Mucosa of descending colon (tissue), 3 donors: ENCODE data around the gene ANKRD6. TPM values are rescaled to one million over a fixed set of nuclear protein-coding genes. Genes with fewer than 3 reads are reported as not detected.

Experiments used
- ATAC-seq: fragments of 200-7000 bp; cut with Tn5 transposase; one replicate; pipeline ENCODE4 v1.9.1; 2020; ENCODE audit warnings: mild to moderate bottlenecking, moderate library complexity
- DNase-seq, 3 donors: peaks; one replicate each; pipeline ENCODE4 v3.0.0-alpha.2; 2020
- H3K36me3 ChIP-seq: fragments of 200-600 bp; one replicate; pipeline ENCODE4 v1.8.0; 2021; ENCODE audit warnings: low read depth, mild to moderate bottlenecking
- H3K4me1 ChIP-seq: fragments of 200-600 bp; one replicate; pipeline ENCODE4 v1.8.0; 2021; ENCODE audit warnings: low read depth, mild to moderate bottlenecking
- H3K4me3 ChIP-seq: fragments of 200-600 bp; one replicate; pipeline ENCODE4 v1.8.0; 2021; ENCODE audit warnings: mild to moderate bottlenecking
- H3K9me3 ChIP-seq: fragments of 200-600 bp; one replicate; pipeline ENCODE4 v1.8.0; 2021; ENCODE audit warnings: mild to moderate bottlenecking
- CTCF ChIP-seq: fragments of 200-600 bp; IDR thresholded peaks from one replicate; pipeline ENCODE4 v1.8.0; 2022; ENCODE audit warnings: antibody characterized with exemption, mild to moderate bottlenecking
- intact Hi-C, 2 donors: fragments of 100-400 bp; cut with DNase I in 1 of 2; cut with micrococcal nuclease in 1 of 2; formaldehyde crosslinking; loops; one replicate each; pipeline versions ENCODE4 v1.11.0 to v1.11.1; 2022; cut with DNase I, micrococcal nuclease
- total RNA-seq, 3 donors: library from RNA; stranded (reverse); fragmentation: NEBNext Ultra II Directional in 2 of 3; extraction: Animal tissue kit (Norgen Biotek cat#: 25700) in 2 of 3; gene quantifications; one replicate each; pipeline versions ENCODE4 v1.2.1 to v1.2.4, GENCODE V29; 2021 to 2023
- donor health status: DM: no; HTN: no; CAD: no; lungs with moderate emphysema.
- donor health status: DM: no; HTN: no; CAD: no.
- donor health status: DM: no; HTN: yes; CAD: no.

ANKRD6 gene
- total RNA-seq, 3 donors from 2014 or later, result 1.8 to 10.9 (median 2.8) TPM

- Histone ChIP-seq H3K4me1 (no peaks in the 10 kb centered on the region), H3K36me3 (no peaks in the 10 kb centered on the region), H3K9me3 (no peaks in the 10 kb centered on the region), H3K4me3 (no peak overlapping the region)
- ATAC-seq (no peak), DNase-seq (no peak)
- no peak for TF ChIP-seq CTCF
- intact Hi-C loops, result no loop called here
These were observed 77.4 kb downstream of the ANKRD6 start for GRCh38 chr6:89510393-89510792.

- intact Hi-C loops, result no loop called here
- Histone ChIP-seq H3K4me1 (no peaks in the 10 kb centered on the region), H3K9me3 (no peaks in the 10 kb centered on the region), H3K36me3 (no peaks in the 10 kb centered on the region), H3K4me3 (no peak overlapping the region)
- no peak for DNase-seq
- ATAC-seq, result no peak
- TF ChIP-seq CTCF, result no peak
These were observed 85.6 kb downstream of the ANKRD6 start for GRCh38 chr6:89518352-89519055.

- no peak for DNase-seq
- Histone ChIP-seq H3K36me3 (no peaks in the 10 kb centered on the region), H3K9me3 (no peaks in the 10 kb centered on the region), H3K4me1 (no peaks in the 10 kb centered on the region), H3K4me3 (no peak overlapping the region)
- no peak for ATAC-seq
- intact Hi-C loops, result no loop called here
- no peak for TF ChIP-seq CTCF
These were observed 87.8 kb downstream of the ANKRD6 start for GRCh38 chr6:89520736-89521135.

GRCh38 chr6:89522778-89523177 is 89.8 kb downstream of the ANKRD6 start:
- intact Hi-C loops, result no loop called here
- no peak for TF ChIP-seq CTCF
- ATAC-seq, result no peak
- Histone ChIP-seq H3K36me3 (no peaks in the 10 kb centered on the region), H3K4me3 (no peak overlapping the region), H3K4me1 (no peaks in the 10 kb centered on the region), H3K9me3 (no peaks in the 10 kb centered on the region)
- DNase-seq, result no peak

GRCh38 chr6:89525786-89526562 is 93.0 kb downstream of the ANKRD6 start:
- DNase-seq (no peak), ATAC-seq (no peak)
- Histone ChIP-seq H3K36me3 (no peaks in the 10 kb centered on the region), H3K4me1 (no peaks in the 10 kb centered on the region), H3K9me3 (no peaks in the 10 kb centered on the region), H3K4me3 (no peak overlapping the region)
- intact Hi-C loops, result no loop called here
- TF ChIP-seq CTCF, result no peak
